OCI-LY3 (cell line): ENCODE measurements around the gene HS1BP3.

Experiments used
- EZH2phosphoT487 ChIP-seq: fragments of 200-600 bp; shearing (Covaris generic); IDR thresholded peaks from 2 replicates; pipeline ENCODE4 v1.6.1; 2018; ENCODE audit warnings: antibody characterized with exemption, mixed run types, low read depth
- TF ChIP-seq, protein P1 (sequence below): fragments of 200-600, 300-600 bp; sonication (generic); IDR thresholded peaks from 2 replicates; pipeline ENCODE4 v1.5.1; 2014; ENCODE audit warnings: antibody characterized with exemption, low read length, low read depth

DNA sequence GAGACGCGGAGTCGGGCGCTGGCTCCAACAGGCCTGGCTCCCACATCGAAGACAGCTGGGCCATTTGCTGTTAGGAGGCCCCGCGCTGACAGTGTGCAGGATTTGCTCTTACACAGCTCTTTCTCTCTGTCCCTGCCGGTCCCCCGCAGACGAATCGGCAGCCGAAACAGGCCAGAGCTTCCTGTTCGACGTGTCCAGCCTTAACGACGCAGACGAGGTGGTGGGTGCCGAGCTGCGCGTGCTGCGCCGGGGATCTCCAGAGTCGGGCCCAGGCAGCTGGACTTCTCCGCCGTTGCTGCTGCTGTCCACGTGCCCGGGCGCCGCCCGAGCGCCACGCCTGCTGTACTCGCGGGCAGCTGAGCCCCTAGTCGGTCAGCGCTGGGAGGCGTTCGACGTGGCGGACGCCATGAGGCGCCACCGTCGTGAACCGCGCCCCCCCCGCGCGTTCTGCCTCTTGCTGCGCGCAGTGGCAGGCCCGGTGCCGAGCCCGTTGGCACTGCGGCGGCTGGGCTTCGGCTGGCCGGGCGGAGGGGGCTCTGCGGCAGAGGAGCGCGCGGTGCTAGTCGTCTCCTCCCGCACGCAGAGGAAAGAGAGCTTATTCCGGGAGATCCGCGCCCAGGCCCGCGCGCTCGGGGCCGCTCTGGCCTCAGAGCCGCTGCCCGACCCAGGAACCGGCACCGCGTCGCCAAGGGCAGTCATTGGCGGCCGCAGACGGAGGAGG lies 19.6 kb upstream of the HS1BP3 start:
- TF ChIP-seq, protein P1, sequence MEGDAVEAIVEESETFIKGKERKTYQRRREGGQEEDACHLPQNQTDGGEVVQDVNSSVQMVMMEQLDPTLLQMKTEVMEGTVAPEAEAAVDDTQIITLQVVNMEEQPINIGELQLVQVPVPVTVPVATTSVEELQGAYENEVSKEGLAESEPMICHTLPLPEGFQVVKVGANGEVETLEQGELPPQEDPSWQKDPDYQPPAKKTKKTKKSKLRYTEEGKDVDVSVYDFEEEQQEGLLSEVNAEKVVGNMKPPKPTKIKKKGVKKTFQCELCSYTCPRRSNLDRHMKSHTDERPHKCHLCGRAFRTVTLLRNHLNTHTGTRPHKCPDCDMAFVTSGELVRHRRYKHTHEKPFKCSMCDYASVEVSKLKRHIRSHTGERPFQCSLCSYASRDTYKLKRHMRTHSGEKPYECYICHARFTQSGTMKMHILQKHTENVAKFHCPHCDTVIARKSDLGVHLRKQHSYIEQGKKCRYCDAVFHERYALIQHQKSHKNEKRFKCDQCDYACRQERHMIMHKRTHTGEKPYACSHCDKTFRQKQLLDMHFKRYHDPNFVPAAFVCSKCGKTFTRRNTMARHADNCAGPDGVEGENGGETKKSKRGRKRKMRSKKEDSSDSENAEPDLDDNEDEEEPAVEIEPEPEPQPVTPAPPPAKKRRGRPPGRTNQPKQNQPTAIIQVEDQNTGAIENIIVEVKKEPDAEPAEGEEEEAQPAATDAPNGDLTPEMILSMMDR, result no peak
- TF ChIP-seq EZH2phosphoT487, result no peak
